HepG2 (cell line): ENCODE results near the gene YPEL5. TPM values are rescaled to one million over a fixed set of nuclear protein-coding genes. Genes with fewer than 3 reads are reported as not detected.

Experiments
- ATAC-seq: fragments of 200-7000 bp; cut with Tn5 transposase; 3 replicates; pipeline ENCODE4 v1.9.1; 2020; ENCODE audit warnings: mild to moderate bottlenecking, moderate library complexity
- BruUV-seq: library from RNA; stranded (reverse); fragments of 400-500 nt; replicated peaks from 2 replicates; lab custom pipeline; 2021; lab: Mats Ljungman, UMichigan
- CTCF ChIA-PET: fragments of 300-600 bp; formaldehyde crosslinking; extraction: SDS; loops from one replicate; lab custom pipeline; 2021; ENCODE audit warnings: low total read pairs, inconsistent platforms, low intra/inter-chr PET ratio; lab: Yijun Ruan, JAX
- POLR2A ChIA-PET: fragments of 350-600 bp; sonication (Branson Sonifier 250); formaldehyde crosslinking; loops from one replicate; lab custom pipeline; 2020; ENCODE audit warnings: antibody characterized with exemption, inconsistent platforms; lab: Yijun Ruan, JAX
- DNase-seq: peaks from one replicate; pipeline ENCODE4 v3.0.0-alpha.2; 2015; ENCODE audit warnings: low spot score
- FAIRE-seq: peaks from 3 replicates; lab custom pipeline; 2011; peaks lifted over from hg19 to GRCh38; lab: Jason Lieb, UNC
- H2AFZ ChIP-seq: one replicate; pipeline ENCODE4 v1.6.1; 2011; ENCODE audit warnings: low read length, inconsistent platforms
- H3K27ac ChIP-seq: fragments of 300-600 bp; 3 replicates; pipeline ENCODE4 v1.8.0; 2011; ENCODE audit warnings: mixed run types, mild to moderate bottlenecking, mixed read lengths, low read length, inconsistent platforms; ENCODE audit not compliant: insufficient read depth; ENCODE audit errors: extremely low read length
- H3K27me3 ChIP-seq, 2 experiments: fragments of 200-600 bp in 1 of 2; 2 replicates in 1 of 2; 3 replicates in 1 of 2; pipeline versions ENCODE4 v1.6.0 to v1.8.0; 2011; ENCODE audit warnings: low read length in 2 of 2, mild to moderate bottlenecking in 2 of 2, moderate library complexity in 2 of 2, inconsistent platforms in 1 of 2; ENCODE audit not compliant: insufficient read depth in 2 of 2, control insufficient read depth in 1 of 2
- H3K36me3 ChIP-seq, 2 experiments: fragments of 200-600 bp in 1 of 2; replicated peaks in 1 of 2; 2 replicates in 1 of 2; 3 replicates in 1 of 2; pipeline versions ENCODE4 v1.5.1 to v1.8.0; 2011; ENCODE audit warnings: low read length in 2 of 2, inconsistent platforms in 1 of 2; ENCODE audit not compliant: insufficient read depth in 2 of 2, control insufficient read depth in 1 of 2
- H3K4me1 ChIP-seq: 2 replicates; pipeline ENCODE4 v1.5.1; 2012; ENCODE audit warnings: low read length, inconsistent platforms; ENCODE audit not compliant: insufficient read depth
- H3K4me2 ChIP-seq: 2 replicates; pipeline ENCODE4 v1.6.0; 2011; ENCODE audit warnings: low read depth, low read length, inconsistent platforms
- H3K4me3 ChIP-seq, 3 experiments: fragments of 200-600 bp in 1 of 3; sonication (generic), shearing (Covaris generic) in 1 of 3; replicated peaks in 1 of 3; 2 replicates each; pipeline ENCODE4 v1.5.1; 2011 to 2016; ENCODE audit warnings: low read length in 3 of 3, inconsistent platforms in 2 of 3, low read depth in 2 of 3, mild to moderate bottlenecking in 2 of 3, control low read depth in 1 of 3, mixed read lengths in 1 of 3; ENCODE audit not compliant: insufficient read depth in 1 of 3
- H3K79me2 ChIP-seq: one replicate; pipeline ENCODE4 v1.6.1; 2011; ENCODE audit warnings: low read length, inconsistent platforms; ENCODE audit not compliant: insufficient read depth
- H3K9ac ChIP-seq: 2 replicates; pipeline ENCODE4 v1.6.0; 2011; ENCODE audit warnings: mild to moderate bottlenecking, low read depth, low read length, inconsistent platforms; ENCODE audit not compliant: insufficient read depth
- H3K9me3 ChIP-seq: 2 replicates; pipeline ENCODE4 v1.5.1; 2012; ENCODE audit warnings: mild to moderate bottlenecking, low read length
- H4K20me1 ChIP-seq: 2 replicates; pipeline ENCODE4 v1.6.0; 2011; ENCODE audit warnings: inconsistent platforms, mild to moderate bottlenecking, low read length, moderate library complexity; ENCODE audit not compliant: insufficient read depth
- MNT ChIP-seq: fragments of 450-650 bp; IDR thresholded peaks from 2 replicates; pipeline ENCODE4 v1.6.1; 2016
- SIX4 ChIP-seq: sonication (generic); formaldehyde crosslinking; IDR thresholded peaks from 2 replicates; pipeline ENCODE4 v1.4.0; 2020; ENCODE audit warnings: missing genetic modification reagents
- THAP8 ChIP-seq: sonication (generic); formaldehyde crosslinking; IDR thresholded peaks from 2 replicates; pipeline ENCODE4 v1.5.1; 2020; ENCODE audit warnings: missing genetic modification reagents, mild to moderate bottlenecking, borderline replicate concordance
- ZBTB33 ChIP-seq: sonication (generic); formaldehyde crosslinking; IDR thresholded peaks from 2 replicates; pipeline ENCODE4 v1.4.0; 2020; ENCODE audit warnings: missing genetic modification reagents
- ZNF292 ChIP-seq: sonication (generic); formaldehyde crosslinking; IDR thresholded peaks from 2 replicates; pipeline ENCODE4 v1.8.1; 2022; ENCODE audit warnings: mild to moderate bottlenecking, low read depth, missing genetic modification reagents, borderline replicate concordance
- ZNF333 ChIP-seq: sonication (generic); formaldehyde crosslinking; IDR thresholded peaks from 2 replicates; pipeline ENCODE4 v1.4.0; 2020; ENCODE audit warnings: mild to moderate bottlenecking, missing genetic modification reagents, borderline replicate concordance
- ZNF687 ChIP-seq: sonication (generic); formaldehyde crosslinking; IDR thresholded peaks from 2 replicates; pipeline ENCODE4 v1.5.1; 2020; ENCODE audit warnings: mild to moderate bottlenecking, missing genetic modification reagents, moderate library complexity
- WGBS: methylation state at CpG from one replicate; pipeline ENCODE4 v1.1.6; 2017; ENCODE audit warnings: low lambda C conversion rate; 5-methylcytosine and 5-hydroxymethylcytosine counted together
- in situ Hi-C: cut with HindIII; loops from 2 replicates; pipeline ENCODE4 v1.10.0; 2017; ENCODE audit warnings: low pct_unique_long_range_greater_than_20kb; ENCODE audit not compliant: extremely low pct_ligation_motif_present
- intact Hi-C: fragments of 100-400 bp; cut with micrococcal nuclease; formaldehyde crosslinking; loops from one replicate; pipeline ENCODE4 v1.10.0; 2022; ENCODE audit not compliant: unreplicated experiment
- polyA plus RNA-seq, 8 experiments: library from polyadenylated mRNA; depleted of rRNA in 3 of 8; stranded (reverse) in 7 of 8; unstranded in 1 of 8; fragments of >200 nt; fragmentation: Illumina TruSeq in 4 of 8; extraction: Trizol in 4 of 8; gene quantifications; 2 replicates each; pipeline versions ENCODE4 v1.2.1 to v1.2.3, GENCODE V29; 2011 to 2016; ENCODE audit warnings: low read depth in 4 of 8, missing spikeins in 1 of 8, mixed read lengths in 1 of 8; ENCODE audit not compliant: insufficient read depth in 1 of 8
- total RNA-seq, 5 experiments: library from RNA; depleted of rRNA; stranded (reverse); fragments of >200 nt; fragmentation: Illumina TruSeq; extraction: Trizol; gene quantifications; 2 replicates each; pipeline ENCODE4 v1.2.3, GENCODE V29; 2016; ENCODE audit warnings: low read depth in 1 of 5

Gene YPEL5
- total and polyA plus RNA-seq, 2 of the 13 experiments (the other 11 are each of a cell fraction or from before 2014, with no cell fraction given), result 12.7 to 49.7 TPM

GRCh38 chr2:30122362-30122761 lies 24.4 kb upstream of the YPEL5 start:
- Histone ChIP-seq H3K9me3 (no peaks in the 10 kb centered on the region), H2AFZ (no peak overlapping the region), H3K36me3 (no peaks in the 10 kb centered on the region), H3K4me2 (no peak overlapping the region), H3K9ac (no peak overlapping the region), H3K27me3 (peaks cover 0 to 9% of the 10 kb centered on the region in 2 experiments; a peak in 2 of 5 replicates), H4K20me1 (no peaks in the 10 kb centered on the region), H3K79me2 (no peaks in the 10 kb centered on the region), H3K4me3 (no peak overlapping the region), H3K27ac (no peak overlapping the region), H3K4me1 (no peaks in the 10 kb centered on the region)
- in situ Hi-C loops (no loop called here), intact Hi-C loops (no loop called here)
- ChIA-PET CTCF (no interaction called here), POLR2A (no interaction called here)
- FAIRE-seq (no peak), ATAC-seq (no peak), DNase-seq (no peak)
- no CpG with 5 or more reads among the region's 3 CpGs for WGBS
- peak; percentile 87 for TF ChIP-seq MNT
- TF ChIP-seq ZNF292 (CRISPR knock-in tag), result no peak
- no TSS peak for BruUV-seq

- Histone ChIP-seq H3K27me3 (peaks cover 1 to 17% of the 10 kb centered on the region in 2 experiments; a peak in 2 of 5 replicates), H3K9me3 (no peaks in the 10 kb centered on the region), H3K4me1 (no peaks in the 10 kb centered on the region), H3K27ac (no peak overlapping the region), H3K9ac (no peak overlapping the region), H4K20me1 (no peaks in the 10 kb centered on the region), H3K4me2 (no peak overlapping the region), H3K4me3 (no peak overlapping the region), H3K79me2 (no peaks in the 10 kb centered on the region), H3K36me3 (no peaks in the 10 kb centered on the region), H2AFZ (no peak overlapping the region)
- ChIA-PET CTCF (no interaction called here), POLR2A (no interaction called here)
- no peak for FAIRE-seq
- BruUV-seq, result no TSS peak
- no peak for ATAC-seq
- 21% methylated on average over 9 of the region's 9 CpGs for WGBS
- DNase-seq, result no peak
- in situ Hi-C loops, result no loop called here
- intact Hi-C loops, result no loop called here
- TF ChIP-seq ZNF687 (CRISPR knock-in tag) (no peak), THAP8 (CRISPR knock-in tag) (no peak), ZNF333 (CRISPR knock-in tag) (no peak), ZBTB33 (no peak), SIX4 (CRISPR knock-in tag) (no peak)
These were observed 19.6 kb upstream of the YPEL5 start for GRCh38 chr2:30127016-30127893.
